Kidney epithelial cell (primary cell): Measurements from ENCODE around the gene ITPKA. TPM values are rescaled to one million over a fixed set of nuclear protein-coding genes. Genes with fewer than 3 reads are reported as not detected.

Experiments
- DNase-seq: peaks from one replicate; pipeline ENCODE4 v3.0.0-alpha.2; 2010; ENCODE audit warnings: low read depth
- H3K27me3 ChIP-seq: 2 replicates; pipeline ENCODE4 v1.6.0; 2011; ENCODE audit warnings: low read length; ENCODE audit not compliant: control insufficient read depth, insufficient read depth
- H3K36me3 ChIP-seq: 2 replicates; pipeline ENCODE4 v1.5.1; 2011; ENCODE audit warnings: low read length; ENCODE audit not compliant: control insufficient read depth, insufficient read depth
- H3K4me3 ChIP-seq: 2 replicates; pipeline ENCODE4 v1.5.1; 2011; ENCODE audit warnings: low read depth, mild to moderate bottlenecking, control low read depth, low read length
- total RNA-seq: library from RNA; depleted of rRNA; stranded (reverse); fragments of >200 nt; gene quantifications from 2 replicates; pipeline ENCODE4 v1.2.3, GENCODE V29; 2015
- TF ChIP-seq, protein P1 (sequence below): IDR thresholded peaks from 2 replicates; pipeline ENCODE4 v1.5.1; 2011; ENCODE audit warnings: mild to moderate bottlenecking, moderate library complexity, low read length, control low read depth, inconsistent platforms; ENCODE audit not compliant: insufficient read depth, poor library complexity, severe bottlenecking

The ITPKA gene
- total RNA-seq, 1 donor from 2014 or later, result 115 TPM

GRCh38 chr15:41536866-41537265 lies 43.2 kb downstream of the ITPKA start:
- Histone ChIP-seq H3K36me3 (no peaks in the 10 kb centered on the region), H3K27me3 (no peaks in the 10 kb centered on the region), H3K4me3 (no peak overlapping the region)
- no peak for DNase-seq
- TF ChIP-seq, protein P1, sequence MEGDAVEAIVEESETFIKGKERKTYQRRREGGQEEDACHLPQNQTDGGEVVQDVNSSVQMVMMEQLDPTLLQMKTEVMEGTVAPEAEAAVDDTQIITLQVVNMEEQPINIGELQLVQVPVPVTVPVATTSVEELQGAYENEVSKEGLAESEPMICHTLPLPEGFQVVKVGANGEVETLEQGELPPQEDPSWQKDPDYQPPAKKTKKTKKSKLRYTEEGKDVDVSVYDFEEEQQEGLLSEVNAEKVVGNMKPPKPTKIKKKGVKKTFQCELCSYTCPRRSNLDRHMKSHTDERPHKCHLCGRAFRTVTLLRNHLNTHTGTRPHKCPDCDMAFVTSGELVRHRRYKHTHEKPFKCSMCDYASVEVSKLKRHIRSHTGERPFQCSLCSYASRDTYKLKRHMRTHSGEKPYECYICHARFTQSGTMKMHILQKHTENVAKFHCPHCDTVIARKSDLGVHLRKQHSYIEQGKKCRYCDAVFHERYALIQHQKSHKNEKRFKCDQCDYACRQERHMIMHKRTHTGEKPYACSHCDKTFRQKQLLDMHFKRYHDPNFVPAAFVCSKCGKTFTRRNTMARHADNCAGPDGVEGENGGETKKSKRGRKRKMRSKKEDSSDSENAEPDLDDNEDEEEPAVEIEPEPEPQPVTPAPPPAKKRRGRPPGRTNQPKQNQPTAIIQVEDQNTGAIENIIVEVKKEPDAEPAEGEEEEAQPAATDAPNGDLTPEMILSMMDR, result no peak

DNA sequence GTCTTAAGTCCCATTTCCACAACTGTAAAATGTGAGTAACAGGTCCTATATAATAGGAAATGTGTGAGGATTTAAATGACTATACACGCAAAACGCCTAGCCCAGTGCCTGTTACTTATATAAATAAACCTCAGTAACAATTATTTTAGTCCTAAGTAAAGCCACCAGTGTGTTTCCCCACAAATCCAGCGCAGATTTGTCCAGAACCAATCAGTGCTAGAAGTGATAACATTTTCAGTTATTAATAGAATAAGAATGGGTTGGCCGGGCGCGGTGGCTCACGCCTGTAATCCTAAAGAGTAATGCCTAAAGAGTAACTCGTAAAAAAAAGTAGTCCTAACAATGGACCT lies 49.8 kb downstream of the ITPKA start:
- Histone ChIP-seq H3K27me3 (no peaks in the 10 kb centered on the region), H3K4me3 (peak overlapping the region; percentile 86), H3K36me3 (no peaks in the 10 kb centered on the region)
- no peak for DNase-seq
- TF ChIP-seq, protein P1, result no peak

DNA sequence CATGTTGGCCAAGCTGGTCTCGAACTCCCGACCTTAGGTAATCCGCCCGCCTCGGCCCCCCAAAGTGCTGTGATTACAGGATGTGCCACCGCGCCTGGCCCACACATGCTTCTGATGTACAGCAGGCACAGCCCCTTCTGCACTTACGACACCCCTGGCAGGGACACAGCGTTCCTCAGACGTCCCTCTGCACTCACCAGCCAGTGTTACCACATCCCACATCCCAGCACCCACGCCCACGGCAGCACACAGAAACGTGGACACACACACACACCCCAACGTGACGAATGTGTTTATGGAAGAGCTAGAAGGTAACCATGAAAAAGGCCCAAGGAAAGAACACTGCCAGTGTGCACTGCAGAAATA lies 51.0 kb downstream of the ITPKA start:
- H3K4me3 ChIP-seq, result no peak overlapping the region
- DNase-seq, result no peak
- H3K27me3 ChIP-seq, result no peaks in the 10 kb centered on the region
- H3K36me3 ChIP-seq, result no peaks in the 10 kb centered on the region
- TF ChIP-seq, protein P1, result no peak

- no peaks in the 10 kb centered on the region for H3K27me3 ChIP-seq
- DNase-seq, result no peak
- H3K36me3 ChIP-seq, result no peaks in the 10 kb centered on the region
- TF ChIP-seq, protein P1, result no peak
- no peak overlapping the region for H3K4me3 ChIP-seq
Measured at GRCh38 chr15:41545218-41545617, 51.5 kb downstream of the ITPKA start.

- Histone ChIP-seq H3K27me3 (no peaks in the 10 kb centered on the region), H3K4me3 (no peak overlapping the region), H3K36me3 (no peaks in the 10 kb centered on the region)
- TF ChIP-seq, protein P1, result no peak
- no peak for DNase-seq
Measured at GRCh38 chr15:41546851-41547786, 53.4 kb downstream of the ITPKA start.
